ENCODE data around the gene POU2F2. TPM values are rescaled to one million over a fixed set of nuclear protein-coding genes. Genes with fewer than 3 reads are reported as not detected.

POU2F2 gene
- total RNA-seq, 1 experiment from 2014 or later, result 0.89 TPM

GRCh38 chr19:42090672-42091071 is 41.6 kb downstream of the POU2F2 start:
- Histone ChIP-seq H3K4me3 (replicated peaks in 1 of 2; ENCODE audit: low read depth in 1 of 2, low read length in 2 of 2) (no peak overlapping the region), H3K79me2 (ENCODE audit: insufficient read depth, low read length) (no peaks in the 10 kb centered on the region), H3K4me2 (ENCODE audit: low read length) (no peak overlapping the region), H3K9ac (ENCODE audit: low read length) (no peak overlapping the region), H3K27ac (ENCODE audit: low read depth, low read length) (no peak overlapping the region), H3K9me2 (ENCODE audit: insufficient read depth) (no peaks in the 10 kb centered on the region), H4K20me1 (ENCODE audit: insufficient read depth) (no peaks in the 10 kb centered on the region), H2AFZ (ENCODE audit: low read depth, low read length, poor library complexity, severe bottlenecking) (no peak overlapping the region), H3K36me3 (ENCODE audit: control insufficient read depth in 1 of 2, insufficient read depth in 2 of 2, low read length in 2 of 2) (no peaks in the 10 kb centered on the region), H3K9me3 (ENCODE audit: control insufficient read depth in 1 of 2, insufficient read depth in 1 of 2, low read depth in 1 of 2, low read length in 2 of 2) (no peaks in the 10 kb centered on the region), H3K27me3 (ENCODE audit: insufficient read depth, low read length) (no peaks in the 10 kb centered on the region), H3K4me1 (ENCODE audit: control insufficient read depth in 1 of 2, insufficient read depth in 2 of 2, low read length in 2 of 2) (peaks cover 0 to 30% of the 10 kb centered on the region in 2 experiments; a peak in 2 of 4 replicates)
- ChIA-PET CTCF (no interaction called here), POLR2A (no interaction called here), RAD21 (ENCODE audit: low non-redundant PET in 1 of 2, low total read pairs in 2 of 2, uncharacterized antibody in 2 of 2, unreplicated experiment in 2 of 2) (interaction anchor here in 1 of 2 experiments (0.6 kb wide), 1 partner anchor 97 kb away, joined by 4 read pairs; no protein-coding TSS in a partner anchor)
- ATAC-seq (no peak), DNase-seq (ENCODE audit: low read depth, low spot score) (no peak)
- intact Hi-C loops (cut with micrococcal nuclease), result loop anchor here (10.0 kb wide), 1 partner anchor 96 kb away; the partner anchor contains the start of gene ATP1A3
- BruUV-seq (replicated peaks), result no TSS peak
- TF ChIP-seq POLR2A (IDR thresholded peaks at IDR 0.05; ENCODE audit: borderline replicate concordance, extremely low read depth, insufficient read depth, insufficient read length) (no peak), EZH2phosphoT487 (IDR thresholded peaks at IDR 0.05; ENCODE audit: borderline replicate concordance) (no peak), CBX3 (IDR thresholded peaks at IDR 0.05; ENCODE audit: low read depth) (no peak), SIN3A (IDR thresholded peaks at IDR 0.05; ENCODE audit: low read depth) (no peak), SP1 (IDR thresholded peaks at IDR 0.05; ENCODE audit: low read depth) (no peak), ELF1 (IDR thresholded peaks at IDR 0.05; ENCODE audit: borderline replicate concordance, low read depth) (no peak), JUND (IDR thresholded peaks at IDR 0.05) (no peak), ZFX (IDR thresholded peaks at IDR 0.05) (no peak), POLR2AphosphoS5 (IDR thresholded peaks at IDR 0.05; ENCODE audit: low read depth, low read length) (no peak), SRF (IDR thresholded peaks at IDR 0.05; ENCODE audit: low read depth) (no peak), YY1 (IDR thresholded peaks at IDR 0.05; ENCODE audit: extremely low read depth, insufficient replicate concordance, low read depth, low read length) (no peak), EZH2 (IDR thresholded peaks at IDR 0.05) (no peak)
- TF ChIP-seq, protein P1, sequence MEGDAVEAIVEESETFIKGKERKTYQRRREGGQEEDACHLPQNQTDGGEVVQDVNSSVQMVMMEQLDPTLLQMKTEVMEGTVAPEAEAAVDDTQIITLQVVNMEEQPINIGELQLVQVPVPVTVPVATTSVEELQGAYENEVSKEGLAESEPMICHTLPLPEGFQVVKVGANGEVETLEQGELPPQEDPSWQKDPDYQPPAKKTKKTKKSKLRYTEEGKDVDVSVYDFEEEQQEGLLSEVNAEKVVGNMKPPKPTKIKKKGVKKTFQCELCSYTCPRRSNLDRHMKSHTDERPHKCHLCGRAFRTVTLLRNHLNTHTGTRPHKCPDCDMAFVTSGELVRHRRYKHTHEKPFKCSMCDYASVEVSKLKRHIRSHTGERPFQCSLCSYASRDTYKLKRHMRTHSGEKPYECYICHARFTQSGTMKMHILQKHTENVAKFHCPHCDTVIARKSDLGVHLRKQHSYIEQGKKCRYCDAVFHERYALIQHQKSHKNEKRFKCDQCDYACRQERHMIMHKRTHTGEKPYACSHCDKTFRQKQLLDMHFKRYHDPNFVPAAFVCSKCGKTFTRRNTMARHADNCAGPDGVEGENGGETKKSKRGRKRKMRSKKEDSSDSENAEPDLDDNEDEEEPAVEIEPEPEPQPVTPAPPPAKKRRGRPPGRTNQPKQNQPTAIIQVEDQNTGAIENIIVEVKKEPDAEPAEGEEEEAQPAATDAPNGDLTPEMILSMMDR (IDR thresholded peaks at IDR 0.05 in 2 of 3, conservative IDR thresholded peaks at IDR 0.05 in 1 of 3; ENCODE audit: borderline replicate concordance in 1 of 3, insufficient read depth in 1 of 3, low read depth in 2 of 3, low read length in 2 of 3), result no peak
